Calu3 (cell line): ENCODE data around the gene MAD1L1. TPM values are rescaled to one million over a fixed set of nuclear protein-coding genes. Genes with fewer than 3 reads are reported as not detected.
"Not testable (repeated sequence)": the region's sequence is repeated elsewhere in the genome, so short reads cannot be mapped to it uniquely, and the experiment has no call there.

Experiments used
- BruUV-seq: library from RNA; stranded (reverse); fragments of 400-500 nt; replicated peaks from 2 replicates; lab custom pipeline; 2021; lab: Mats Ljungman, UMichigan
- CTCF ChIA-PET: fragments of 300-600 bp; sonication (Branson Sonifier 250); formaldehyde crosslinking; loops from one replicate; lab custom pipeline; 2022; ENCODE audit warnings: antibody characterized with exemption; lab: Charles Lee
- DNase-seq: peaks from one replicate; pipeline ENCODE4 v3.0.0; 2022
- H3K27ac Mint-ChIP-seq: one replicate; pipeline ENCODE4 v1.8.0; 2022; ENCODE audit warnings: mixed read lengths; ENCODE audit not compliant: unreplicated experiment
- H3K27me3 Mint-ChIP-seq: one replicate; pipeline ENCODE4 v1.8.0; 2022; ENCODE audit warnings: mixed read lengths; ENCODE audit not compliant: unreplicated experiment
- H3K36me3 Mint-ChIP-seq: one replicate; pipeline ENCODE4 v1.8.0; 2022; ENCODE audit warnings: mild to moderate bottlenecking, moderate library complexity, mixed read lengths; ENCODE audit not compliant: insufficient read depth, unreplicated experiment
- H3K4me1 Mint-ChIP-seq: one replicate; pipeline ENCODE4 v1.8.0; 2022; ENCODE audit warnings: mild to moderate bottlenecking, low read depth, mixed read lengths; ENCODE audit not compliant: unreplicated experiment
- H3K4me3 Mint-ChIP-seq: one replicate; pipeline ENCODE4 v1.8.0; 2022; ENCODE audit warnings: mild to moderate bottlenecking, low read depth, moderate library complexity, mixed read lengths; ENCODE audit not compliant: unreplicated experiment
- H3K9me3 Mint-ChIP-seq: one replicate; pipeline ENCODE4 v1.8.0; 2022; ENCODE audit warnings: low read depth, mixed read lengths; ENCODE audit not compliant: unreplicated experiment
- CTCF ChIP-seq: fragments of 200-600 bp; IDR thresholded peaks from one replicate; pipeline ENCODE4 v1.8.0; 2022; ENCODE audit warnings: antibody characterized with exemption; ENCODE audit not compliant: unreplicated experiment
- intact Hi-C: fragments of 100-400 bp; cut with micrococcal nuclease; formaldehyde crosslinking; loops from one replicate; pipeline ENCODE4 v1.10.0; 2022; ENCODE audit not compliant: unreplicated experiment
- total RNA-seq: library from RNA; stranded (reverse); gene quantifications from 2 replicates; pipeline ENCODE4 v1.2.3, GENCODE V29; 2022

The MAD1L1 gene
- total RNA-seq, 1 experiment from 2014 or later, result 86.0 TPM

GRCh38 chr7:2270495-2270894 lies 37.8 kb upstream of the MAD1L1 start:
- no peak for TF ChIP-seq CTCF
- Mint-ChIP-seq H3K27ac (no peak overlapping the region), H3K27me3 (no peaks in the 10 kb centered on the region), H3K4me1 (no peaks in the 10 kb centered on the region), H3K9me3 (no peaks in the 10 kb centered on the region), H3K4me3 (no peak overlapping the region), H3K36me3 (peaks cover 13% of the 10 kb centered on the region)
- DNase-seq, result no peak
- intact Hi-C loops, result no loop called here
- no TSS peak for BruUV-seq
- CTCF ChIA-PET, result no interaction called here

- CTCF ChIA-PET, result no interaction called here
- Mint-ChIP-seq H3K9me3 (no peaks in the 10 kb centered on the region), H3K36me3 (peaks cover 17% of the 10 kb centered on the region), H3K4me1 (no peaks in the 10 kb centered on the region), H3K27me3 (no peaks in the 10 kb centered on the region), H3K4me3 (no peak overlapping the region), H3K27ac (no peak overlapping the region)
- BruUV-seq, result no TSS peak
- no peak for TF ChIP-seq CTCF
- no peak for DNase-seq
- intact Hi-C loops, result no loop called here
Observed at GRCh38 chr7:2269991-2270460, 37.3 kb upstream of the MAD1L1 start.

- H3K4me3 Mint-ChIP-seq, H3K27ac Mint-ChIP-seq, CTCF ChIA-PET, DNase-seq, H3K9me3 Mint-ChIP-seq, BruUV-seq, intact Hi-C loops, H3K27me3 Mint-ChIP-seq, H3K4me1 Mint-ChIP-seq: not testable (repeated sequence)
- H3K36me3 Mint-ChIP-seq, result peaks cover 22% of the 10 kb centered on the region
Observed at GRCh38 chr7:2269089-2269990, 36.6 kb upstream of the MAD1L1 start.

GRCh38 chr7:2266911-2267310 lies 34.2 kb upstream of the MAD1L1 start:
- Mint-ChIP-seq H3K36me3 (peaks cover 27% of the 10 kb centered on the region), H3K9me3 (no peaks in the 10 kb centered on the region), H3K27me3 (no peaks in the 10 kb centered on the region), H3K4me1 (no peaks in the 10 kb centered on the region), H3K4me3 (no peak overlapping the region), H3K27ac (no peak overlapping the region)
- CTCF ChIA-PET, result interaction anchor here (0.5 to 0.7 kb wide), 2 partner anchors 617 to 791 kb away, joined by 3 read pairs; no protein-coding TSS in a partner anchor
- intact Hi-C loops, result no loop called here
- TF ChIP-seq CTCF, result no peak
- BruUV-seq, result no TSS peak
- DNase-seq, result no peak
